ENCODE measurements around the gene APOL2.
"Not testable (repeated sequence)": the region's sequence is repeated elsewhere in the genome, so short reads cannot be mapped to it uniquely, and the experiment has no call there.

APOL2 gene

DNA sequence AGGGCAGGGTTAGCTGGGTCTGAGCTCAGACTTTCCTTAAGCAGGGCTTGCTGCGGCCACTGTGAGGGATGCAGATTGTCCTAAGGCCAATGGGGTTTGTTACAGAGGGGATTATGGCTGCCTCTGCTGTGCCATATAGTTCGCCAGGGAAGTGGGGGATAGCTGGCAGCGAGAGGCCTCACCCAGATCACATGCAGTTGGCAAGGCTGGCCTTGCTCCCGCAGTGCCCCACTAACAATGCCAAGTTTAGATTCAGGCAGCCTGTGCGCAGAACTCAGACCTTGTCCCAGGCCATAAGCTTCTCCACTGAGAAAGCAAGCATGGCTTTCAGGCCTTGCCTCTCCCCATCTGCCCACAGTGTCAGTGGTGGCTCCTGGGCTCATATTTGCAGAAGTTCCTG is 4.7 kb upstream of the APOL2 start:
- no peak for DNase-seq (ENCODE audit: low spot score)

GRCh38 chr22:36239150-36239400 is 252 bp downstream of the APOL2 start:
- no peak for DNase-seq (ENCODE audit: low spot score)

GRCh38 chr22:36238373-36239149 is 766 bp downstream of the APOL2 start:
- no peak for DNase-seq (ENCODE audit: low spot score)

GRCh38 chr22:36237462-36238372 is 1.6 kb downstream of the APOL2 start:
- DNase-seq (ENCODE audit: low spot score) = no peak

- DNase-seq (ENCODE audit: low spot score) = no peak
These were observed 2.7 kb downstream of the APOL2 start for GRCh38 chr22:36236388-36237319.

DNA sequence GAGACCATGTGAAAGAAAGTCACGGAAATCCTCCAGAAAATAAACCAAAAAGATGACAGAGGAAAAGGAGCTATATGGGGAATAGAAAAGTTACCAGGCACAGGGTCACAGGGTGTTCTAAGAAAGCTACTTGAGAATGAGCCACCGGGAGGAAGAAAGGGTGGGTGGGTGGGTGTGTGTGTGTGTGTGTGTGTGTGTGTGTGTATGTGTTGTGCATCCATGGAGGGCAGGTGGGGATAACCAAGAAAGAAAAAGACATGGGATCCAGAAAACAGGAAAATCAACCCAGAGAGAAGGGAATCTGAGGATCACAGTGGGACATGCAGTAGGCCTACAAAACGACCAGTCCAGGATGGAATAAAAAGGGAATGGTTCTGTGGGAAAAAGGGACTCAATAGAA is 3.7 kb downstream of the APOL2 start:
- no peak for DNase-seq (ENCODE audit: low spot score)

DNA sequence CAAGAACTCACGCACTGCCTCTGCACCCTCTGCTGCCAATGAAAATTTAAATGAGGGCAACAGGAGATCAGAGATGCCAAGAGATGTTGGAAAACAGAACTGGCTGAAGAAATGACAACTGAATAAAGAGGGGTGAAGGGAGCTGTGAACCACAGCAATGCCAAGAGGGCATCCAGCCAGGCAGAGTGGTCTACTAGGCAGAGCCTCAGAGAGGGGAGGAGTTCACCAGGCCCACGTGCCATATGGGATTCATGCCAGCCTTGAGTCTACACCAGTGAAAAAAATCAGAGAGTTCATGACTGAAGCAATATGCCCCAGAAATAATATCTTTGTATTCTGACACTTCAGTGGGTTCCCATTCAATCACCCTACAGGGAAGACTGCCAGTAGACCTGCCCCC is 4.4 kb downstream of the APOL2 start:
- no peak for DNase-seq (ENCODE audit: low spot score)

GRCh38 chr22:36234213-36234612 is 5.1 kb downstream of the APOL2 start:
- no peak for DNase-seq (ENCODE audit: low spot score)

- no peak for DNase-seq (ENCODE audit: low spot score)
These were observed 5.5 kb downstream of the APOL2 start for GRCh38 chr22:36233796-36234195.

DNA sequence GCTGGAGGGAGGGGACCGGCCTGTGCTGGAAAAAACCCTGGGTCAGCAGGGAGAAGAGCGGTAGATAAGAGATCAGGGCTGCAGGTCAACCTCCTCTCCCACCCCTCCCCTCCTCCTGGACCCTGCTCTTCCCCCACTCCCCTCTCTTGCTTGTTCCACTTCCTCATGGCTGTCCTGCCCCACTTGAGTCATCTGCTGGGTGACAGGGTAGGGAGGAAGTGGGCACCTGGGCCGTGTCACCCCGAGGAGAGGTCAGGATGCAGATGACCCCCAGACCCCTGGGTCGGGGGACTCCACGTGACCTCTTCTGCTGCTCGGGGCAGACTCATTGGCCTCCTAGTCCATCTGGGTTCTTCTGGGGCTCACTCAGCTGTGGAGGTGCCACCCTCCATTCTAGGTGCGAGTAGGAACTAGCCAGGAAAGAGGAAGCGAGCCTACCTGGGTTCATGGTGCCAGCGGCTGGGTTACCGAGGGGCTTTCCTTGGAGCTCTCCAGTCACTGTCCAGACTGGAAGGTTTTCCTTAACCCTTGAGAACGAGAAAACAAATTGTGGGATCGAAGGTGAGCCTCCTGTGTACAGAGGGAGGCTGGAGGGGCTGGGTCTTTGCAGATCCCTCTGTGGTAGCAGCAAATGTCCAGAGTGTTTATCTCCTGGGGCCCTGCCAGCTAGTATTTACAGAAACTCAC is 6.5 kb downstream of the APOL2 start:
- DNase-seq (ENCODE audit: low spot score) = no peak

GRCh38 chr22:36231051-36231450 is 8.3 kb downstream of the APOL2 start:
- DNase-seq (ENCODE audit: low spot score) = peak; percentile 43

- DNase-seq (ENCODE audit: low spot score) = not testable (repeated sequence)
These were observed 9.7 kb downstream of the APOL2 start for GRCh38 chr22:36229649-36230048.

DNA sequence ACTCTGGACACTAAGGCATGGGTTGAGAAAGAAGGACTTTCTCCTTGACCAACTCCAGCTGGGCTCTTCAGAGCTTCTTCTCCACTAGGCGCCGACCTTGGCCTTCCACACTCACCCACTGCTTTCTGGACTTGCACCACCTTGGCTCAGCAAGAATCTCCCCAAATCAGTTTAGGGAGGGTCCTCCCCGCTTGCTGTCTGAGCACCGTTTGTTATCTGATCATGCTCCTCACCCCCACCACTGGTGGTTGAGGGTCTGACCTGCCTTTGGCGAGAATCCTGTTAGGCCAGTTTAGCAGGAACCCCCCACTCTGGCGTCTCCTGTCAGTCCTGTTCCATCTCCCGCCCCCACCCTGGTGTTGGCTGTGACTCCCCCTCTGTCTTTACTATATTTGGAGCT is 10.4 kb downstream of the APOL2 start:
- DNase-seq (ENCODE audit: low spot score) = no peak

- DNase-seq (ENCODE audit: low spot score) = not testable (repeated sequence)
These were observed 11.0 kb downstream of the APOL2 start for GRCh38 chr22:36228369-36228768.

DNA sequence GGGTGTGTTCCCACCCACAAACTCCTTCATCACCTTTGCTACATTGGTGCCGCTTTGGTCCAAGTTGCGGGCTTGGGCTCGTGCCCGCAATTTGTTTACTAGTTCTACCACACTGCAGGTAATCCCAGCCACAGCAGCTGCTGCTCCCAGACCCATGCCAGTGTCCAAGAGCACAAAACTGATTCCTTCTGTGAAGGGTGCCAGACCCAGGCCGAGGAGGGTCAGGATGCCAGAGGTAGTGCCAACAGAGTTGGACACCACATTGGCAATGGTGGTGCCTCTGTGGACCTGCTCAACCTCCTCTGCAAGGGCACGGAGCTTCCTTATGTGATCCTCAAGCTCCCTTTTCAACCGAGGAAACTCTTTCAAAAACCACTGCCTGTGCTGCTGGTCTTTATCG is 11.5 kb downstream of the APOL2 start:
- DNase-seq (ENCODE audit: low spot score) = no peak

- no peak for DNase-seq (ENCODE audit: low spot score)
These were observed 11.9 kb downstream of the APOL2 start for GRCh38 chr22:36227396-36227795.

DNA sequence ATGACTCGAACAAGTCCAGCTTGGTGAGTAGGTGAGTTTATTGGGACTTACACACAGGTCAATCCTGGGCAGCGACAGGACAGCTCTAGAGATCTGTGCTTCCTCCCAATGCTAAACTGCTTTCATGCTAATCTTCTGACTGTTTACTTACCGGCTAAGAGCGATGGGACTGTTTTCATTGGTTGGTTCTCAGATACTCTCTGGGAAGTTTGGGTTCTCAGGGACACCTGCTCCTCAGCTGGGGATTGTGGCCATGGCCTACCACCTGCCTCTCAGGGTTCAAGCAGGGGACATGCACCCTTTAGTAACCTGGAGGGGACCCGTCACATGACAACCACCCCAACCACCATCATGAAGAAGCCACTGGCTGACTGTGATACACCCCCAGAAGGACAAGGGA is 13.1 kb downstream of the APOL2 start:
- DNase-seq (ENCODE audit: low spot score) = no peak

DNA sequence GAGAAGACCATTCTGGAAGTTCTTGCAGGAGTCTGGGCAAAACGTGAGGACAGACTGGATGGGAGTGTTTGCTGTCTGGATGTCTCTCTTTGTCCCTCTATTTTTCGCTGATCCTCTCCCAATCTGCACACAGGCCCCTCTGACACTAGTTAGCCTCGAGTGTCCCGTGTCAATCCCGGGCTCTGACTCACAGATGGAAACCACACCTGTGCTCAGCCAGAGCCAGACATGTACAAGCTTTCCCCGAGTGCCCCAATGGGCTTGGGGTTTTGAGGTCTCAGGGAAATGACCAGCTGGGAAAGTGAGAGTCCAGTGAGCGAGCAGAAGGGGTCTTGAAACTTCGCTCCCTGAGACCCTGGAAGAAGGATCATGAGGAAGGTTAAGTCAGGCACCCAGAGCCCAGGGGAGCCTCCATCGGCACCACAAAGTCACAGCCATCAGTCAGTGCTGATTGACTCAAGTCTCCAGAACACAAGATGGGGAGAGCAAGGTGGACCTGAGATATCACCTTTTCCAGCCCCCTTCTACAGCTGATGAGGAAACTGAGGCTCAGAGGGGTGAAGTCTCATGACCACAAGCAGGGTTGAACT is 13.9 kb downstream of the APOL2 start:
- no peak for DNase-seq (ENCODE audit: low spot score)

DNA sequence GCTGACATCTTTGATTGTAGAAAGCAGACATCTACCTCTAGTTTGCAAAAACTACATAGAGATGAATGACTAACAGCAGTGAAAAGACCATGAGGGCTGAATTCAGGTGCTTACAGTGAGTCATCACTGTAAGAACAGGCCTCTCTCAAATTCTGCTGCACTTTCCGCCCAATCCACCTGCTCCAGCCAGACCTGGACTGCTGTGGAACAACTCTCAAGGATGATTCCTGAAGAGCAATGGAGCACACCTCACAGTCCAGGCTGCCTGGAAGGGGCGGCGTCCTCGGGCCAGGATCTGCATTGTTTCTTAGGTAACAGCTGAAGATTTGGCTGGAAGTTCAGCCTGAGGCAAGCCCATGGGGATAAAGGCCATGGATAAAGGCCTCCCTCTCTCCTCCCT is 15.1 kb downstream of the APOL2 start:
- DNase-seq (ENCODE audit: low spot score) = no peak

DNA sequence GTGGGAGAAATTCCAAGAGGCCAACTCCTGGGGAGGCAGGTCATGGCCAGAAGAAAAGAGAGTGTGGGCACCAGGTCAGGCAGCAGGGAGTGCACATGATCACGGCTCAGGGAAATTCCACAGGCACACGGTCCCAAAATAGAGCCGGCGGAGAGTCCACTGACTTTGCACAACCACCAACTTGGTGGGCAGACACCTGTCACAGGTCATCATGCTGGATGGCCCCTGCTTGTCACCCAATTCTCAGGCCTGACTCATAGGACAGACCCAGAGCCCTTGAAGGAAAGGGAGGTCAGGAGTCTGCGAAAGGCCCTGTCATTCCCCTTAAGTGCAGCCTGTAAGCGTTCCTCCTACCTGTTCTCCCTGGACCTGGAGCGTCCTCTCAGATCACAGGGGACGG is 15.8 kb downstream of the APOL2 start:
- DNase-seq (ENCODE audit: low spot score) = no peak

DNA sequence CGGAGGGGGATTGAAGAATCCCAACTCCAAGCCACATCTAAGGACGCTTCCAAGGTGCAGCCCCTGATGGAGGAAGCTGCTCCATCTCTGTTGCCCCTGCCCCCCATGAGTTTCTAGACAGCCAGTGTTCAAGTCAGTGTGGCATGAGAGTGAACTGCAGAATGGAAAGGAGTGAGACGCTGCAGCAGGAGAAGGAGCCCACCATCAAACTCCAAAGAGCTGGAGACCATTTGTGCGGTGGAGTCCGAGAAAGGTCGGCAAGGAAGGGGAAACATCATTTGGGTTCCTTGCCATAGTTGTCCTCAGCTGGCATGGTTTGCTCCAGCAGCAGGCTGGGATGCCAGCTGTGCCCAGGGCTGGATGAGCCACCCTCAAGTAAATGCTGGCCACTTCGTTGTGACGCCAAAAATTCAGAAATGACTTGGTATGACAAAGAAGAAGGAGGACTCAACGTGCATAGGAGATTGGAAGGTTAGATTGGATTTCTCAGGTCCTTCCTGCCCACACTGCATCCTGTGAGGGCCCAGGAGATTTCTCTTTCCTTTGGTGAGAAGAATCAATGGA is 16.4 kb downstream of the APOL2 start:
- no peak for DNase-seq (ENCODE audit: low spot score)
